Measurements from ENCODE around the gene CDK7.

Gene CDK7

GRCh38 chr5:69217548-69218526 lies 16.8 kb upstream of the CDK7 start (continued):
- TF ChIP-seq TSHZ1 (tag by site-specific recombination; IDR thresholded peaks at IDR 0.05; ENCODE audit: borderline replicate concordance) (peak; percentile 52; the same call in 1 of the 2 replicates), ZFHX2 (tag by site-specific recombination; conservative IDR thresholded peaks at IDR 0.05) (peak; percentile 69), ZNF10 (tag by site-specific recombination; IDR thresholded peaks at IDR 0.05) (peak; percentile 9; the same call in 1 of the 2 replicates), ZNF558 (tag by site-specific recombination; IDR thresholded peaks at IDR 0.05) (no peak), ZNF335 (tag by site-specific recombination; conservative IDR thresholded peaks at IDR 0.05) (peak; percentile 99), KLF7 (tag by site-specific recombination; IDR thresholded peaks at IDR 0.05; ENCODE audit: borderline replicate concordance) (peak; percentile 66; the same call in 1 of the 2 replicates), ZBTB20 (tag by site-specific recombination; IDR thresholded peaks at IDR 0.05) (peak; percentile 96), GLI2 (tag by site-specific recombination; IDR thresholded peaks at IDR 0.05; ENCODE audit: borderline replicate concordance, low read depth) (no peak), ZFP37 (tag by site-specific recombination; IDR thresholded peaks at IDR 0.05) (peak; percentile 93), ZNF174 (tag by site-specific recombination; IDR thresholded peaks at IDR 0.05) (no peak), ZNF423 (tag by site-specific recombination; IDR thresholded peaks at IDR 0.05) (peak; percentile 97), ZNF768 (tag by site-specific recombination; IDR thresholded peaks at IDR 0.05) (no peak), REST (tag by site-specific recombination; IDR thresholded peaks at IDR 0.05) (peak; percentile 45; the same call in 1 of the 2 replicates), IKZF3 (tag by site-specific recombination; IDR thresholded peaks at IDR 0.05) (no peak), ZNF792 (tag by site-specific recombination; IDR thresholded peaks at IDR 0.05) (no peak), ZNF23 (tag by site-specific recombination; IDR thresholded peaks at IDR 0.05; ENCODE audit: borderline replicate concordance) (no peak), ZBTB7A (tag by site-specific recombination; IDR thresholded peaks at IDR 0.05; ENCODE audit: low read depth) (peak; percentile 87; the same call in 1 of the 2 replicates), ZNF202 (tag by site-specific recombination; IDR thresholded peaks at IDR 0.05; ENCODE audit: borderline replicate concordance) (no peak), ZNF670 (tag by site-specific recombination; IDR thresholded peaks at IDR 0.05; ENCODE audit: low read depth) (no peak), KLF9 (tag by site-specific recombination; IDR thresholded peaks at IDR 0.05; ENCODE audit: low read depth) (peak; percentile 78), ZSCAN16 (tag by site-specific recombination; IDR thresholded peaks at IDR 0.05) (peak; percentile 60; the same call in 1 of the 2 replicates), SP2 (tag by site-specific recombination; IDR thresholded peaks at IDR 0.05) (peak; percentile 88)

Measured in HEK293 (cell line).